Measurements from ENCODE around the gene ANTKMT. TPM values are rescaled to one million over a fixed set of nuclear protein-coding genes. Genes with fewer than 3 reads are reported as not detected.

The ANTKMT gene
- total and polyA plus RNA-seq, 2 donors (not counting 3 experiments of a cell fraction or from before 2014, with no cell fraction given), result 26.1 to 27.9 TPM

DNA sequence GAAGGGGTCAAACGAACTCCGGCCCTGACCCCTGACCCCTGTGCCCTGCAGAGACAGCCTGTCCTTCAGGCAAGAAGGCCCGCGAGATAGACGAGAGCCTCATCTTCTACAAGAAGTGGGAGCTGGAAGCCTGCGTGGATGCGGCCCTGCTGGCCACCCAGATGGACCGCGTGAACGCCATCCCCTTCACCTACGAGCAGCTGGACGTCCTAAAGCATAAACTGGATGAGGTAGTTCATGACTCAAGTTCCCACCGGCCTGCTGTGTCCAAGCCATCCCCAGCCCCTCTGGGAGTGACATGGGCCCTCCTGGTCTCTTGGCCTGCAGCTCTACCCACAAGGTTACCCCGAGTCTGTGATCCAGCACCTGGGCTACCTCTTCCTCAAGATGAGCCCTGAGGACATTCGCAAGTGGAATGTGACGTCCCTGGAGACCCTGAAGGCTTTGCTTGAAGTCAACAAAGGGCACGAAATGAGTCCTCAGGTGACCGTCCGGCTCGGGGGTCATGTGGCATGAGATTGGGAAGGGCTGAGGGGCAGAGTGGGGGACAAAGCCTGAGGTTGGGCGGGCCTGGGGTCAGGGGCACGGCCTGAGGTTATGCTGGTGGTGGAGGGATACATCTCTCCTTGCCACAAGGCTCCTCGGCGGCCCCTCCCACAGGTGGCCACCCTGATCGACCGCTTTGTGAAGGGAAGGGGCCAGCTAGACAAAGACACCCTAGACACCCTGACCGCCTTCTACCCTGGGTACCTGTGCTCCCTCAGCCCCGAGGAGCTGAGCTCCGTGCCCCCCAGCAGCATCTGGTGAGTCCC is 45.3 kb downstream of the ANTKMT start:
- dilution Hi-C loops (cut with MboI; ENCODE audit: extremely low pct_ligation_motif_present, low sequenced_read_pairs) (no loop called here), intact Hi-C loops (cut with micrococcal nuclease) (no loop called here)
- POLR2A ChIA-PET, result no interaction called here
- no peaks in the 10 kb centered on the region for H3K36me3 ChIP-seq (ENCODE audit: control insufficient read depth in 2 of 2, extremely low read depth in 1 of 2, insufficient read depth in 2 of 2, low read length in 2 of 2)
- no peaks in the 10 kb centered on the region for H3K27me3 ChIP-seq (ENCODE audit: control insufficient read depth in 2 of 2, insufficient read depth in 2 of 2, low read length in 2 of 2)
- H2AFZ ChIP-seq (ENCODE audit: low read depth, low read length), result no peak overlapping the region
- no peaks in the 10 kb centered on the region for H4K20me1 ChIP-seq (replicated peaks; ENCODE audit: control insufficient read depth, extremely low read depth, insufficient read depth, low read length)
- no peak overlapping the region for H3K4me3 ChIP-seq (replicated peaks in 1 of 3; ENCODE audit: insufficient read depth in 1 of 3, low read depth in 1 of 3, low read length in 3 of 3)
- TF ChIP-seq POLR2A (IDR thresholded peaks at IDR 0.05; ENCODE audit: low read depth, low read length), result no peak
- no peak for TF ChIP-seq JUN (IDR thresholded peaks at IDR 0.05; ENCODE audit: borderline replicate concordance, insufficient read depth, insufficient read length, low read depth)
- TF ChIP-seq, protein P1, sequence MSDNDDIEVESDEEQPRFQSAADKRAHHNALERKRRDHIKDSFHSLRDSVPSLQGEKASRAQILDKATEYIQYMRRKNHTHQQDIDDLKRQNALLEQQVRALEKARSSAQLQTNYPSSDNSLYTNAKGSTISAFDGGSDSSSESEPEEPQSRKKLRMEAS (IDR thresholded peaks at IDR 0.05; ENCODE audit: insufficient read depth, insufficient read length), result no peak
- TF ChIP-seq GATA2 (IDR thresholded peaks at IDR 0.05; ENCODE audit: insufficient read depth, insufficient read length, low read depth, low read length), result no peak
- TF ChIP-seq, protein P2, sequence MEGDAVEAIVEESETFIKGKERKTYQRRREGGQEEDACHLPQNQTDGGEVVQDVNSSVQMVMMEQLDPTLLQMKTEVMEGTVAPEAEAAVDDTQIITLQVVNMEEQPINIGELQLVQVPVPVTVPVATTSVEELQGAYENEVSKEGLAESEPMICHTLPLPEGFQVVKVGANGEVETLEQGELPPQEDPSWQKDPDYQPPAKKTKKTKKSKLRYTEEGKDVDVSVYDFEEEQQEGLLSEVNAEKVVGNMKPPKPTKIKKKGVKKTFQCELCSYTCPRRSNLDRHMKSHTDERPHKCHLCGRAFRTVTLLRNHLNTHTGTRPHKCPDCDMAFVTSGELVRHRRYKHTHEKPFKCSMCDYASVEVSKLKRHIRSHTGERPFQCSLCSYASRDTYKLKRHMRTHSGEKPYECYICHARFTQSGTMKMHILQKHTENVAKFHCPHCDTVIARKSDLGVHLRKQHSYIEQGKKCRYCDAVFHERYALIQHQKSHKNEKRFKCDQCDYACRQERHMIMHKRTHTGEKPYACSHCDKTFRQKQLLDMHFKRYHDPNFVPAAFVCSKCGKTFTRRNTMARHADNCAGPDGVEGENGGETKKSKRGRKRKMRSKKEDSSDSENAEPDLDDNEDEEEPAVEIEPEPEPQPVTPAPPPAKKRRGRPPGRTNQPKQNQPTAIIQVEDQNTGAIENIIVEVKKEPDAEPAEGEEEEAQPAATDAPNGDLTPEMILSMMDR (IDR thresholded peaks at IDR 0.05; ENCODE audit: extremely low read depth in 1 of 2, insufficient read depth in 1 of 2, low read depth in 1 of 2, low read length in 2 of 2), result no peak
- TF ChIP-seq FOS (IDR thresholded peaks at IDR 0.05; ENCODE audit: borderline replicate concordance, insufficient read depth, low read length), result no peak
- TF ChIP-seq EZH2 (IDR thresholded peaks at IDR 0.05; ENCODE audit: borderline replicate concordance, low read depth, low read length, severe bottlenecking), result no peak
- no peak for TF ChIP-seq MYC (IDR thresholded peaks at IDR 0.05; ENCODE audit: low read depth, low read length)
- TF ChIP-seq POLR2AphosphoS5 (IDR thresholded peaks at IDR 0.05; ENCODE audit: insufficient read depth, low read depth, low read length), result no peak
- H3K4me2 ChIP-seq (ENCODE audit: insufficient read depth, low read length), result no peak overlapping the region
- H3K79me2 ChIP-seq (ENCODE audit: control insufficient read depth, insufficient read depth, low read length), result no peaks in the 10 kb centered on the region
- H3K4me1 ChIP-seq (ENCODE audit: control insufficient read depth, extremely low read depth, insufficient read depth, low read length), result no peaks in the 10 kb centered on the region
- no peaks in the 10 kb centered on the region for H3K9me3 ChIP-seq (replicated peaks; ENCODE audit: control insufficient read depth, insufficient read depth, low read length)
- no peak overlapping the region for H3K9ac ChIP-seq (replicated peaks; ENCODE audit: extremely low read depth, insufficient read depth, low read length)
- no peak for DNase-seq (ENCODE audit: low read depth, low spot score)
- BruUV-seq (replicated peaks), result no TSS peak
- H3K9me1 ChIP-seq (replicated peaks; ENCODE audit: control insufficient read depth, extremely low read depth, insufficient read depth, low read length), result no peaks in the 10 kb centered on the region
- no peak for FAIRE-seq
- no peak overlapping the region for H3K27ac ChIP-seq (ENCODE audit: insufficient read depth, low read depth, low read length)
- CTCF ChIA-PET, result no interaction called here

All from endothelial cell of umbilical vein (primary cell).